Measurements from ENCODE around the gene FAM161A. TPM values are rescaled to one million over a fixed set of nuclear protein-coding genes. Genes with fewer than 3 reads are reported as not detected.

The FAM161A gene
- total RNA-seq: 6.8 and 7.4 TPM in 2 replicates
- 1.9 TPM for total RNA-seq (2013)
- 0.53 and 0.76 TPM in 2 replicates for polyA plus RNA-seq
- polyA minus RNA-seq: 0.43 and 0.50 TPM in 2 replicates

GRCh38 chr2:61853847-61854563 is at the start of gene FAM161A:
FAM161A (minus strand) TSS chr2:61854060; CDS start chr2:61854041, 19 bp downstream.
- Histone ChIP-seq H3K27me3 (replicated peaks in 1 of 4; ENCODE audit: control extremely low read depth in 1 of 4, control insufficient read depth in 3 of 4, insufficient read depth in 4 of 4, low read length in 3 of 4) (no peaks in the 10 kb centered on the region), H3K4me3 (ENCODE audit: control extremely low read depth in 1 of 5, extremely low read depth in 1 of 5, insufficient read depth in 1 of 5, low read depth in 2 of 5, low read length in 4 of 5) (peak within 1 kb of the TSS; percentile 92 to 99 (median 98)), H4K20me1 (ENCODE audit: control insufficient read depth, insufficient read depth, low read length, poor library complexity, severe bottlenecking) (no peaks in the 10 kb centered on the region), H3K4me1 (ENCODE audit: control insufficient read depth in 2 of 2, insufficient read depth in 2 of 2, low read length in 2 of 2) (peaks cover 11 to 16% of the 10 kb centered on the region in 2 donors), H3K79me2 (ENCODE audit: control insufficient read depth, insufficient read depth, low read length) (no peaks in the 10 kb centered on the region), H3K9me3 (ENCODE audit: control extremely low read depth in 1 of 3, control insufficient read depth in 2 of 3, insufficient read depth in 1 of 3, low read length in 2 of 3) (no peaks in the 10 kb centered on the region), H3K27ac (ENCODE audit: low read length in 2 of 2) (peak within 1 kb of the TSS; percentile 56 to 68), H3K36me3 (replicated peaks in 1 of 2; ENCODE audit: control extremely low read depth in 1 of 2, control insufficient read depth in 1 of 2, extremely low read depth in 1 of 2, insufficient read depth in 2 of 2, low read length in 1 of 2) (no peaks in the 10 kb centered on the region), H3K9ac (ENCODE audit: low read length) (peak within 1 kb of the TSS; percentile 84), H2AFZ (ENCODE audit: insufficient read depth, low read depth, low read length, poor library complexity, severe bottlenecking) (peak within 1 kb of the TSS; percentile 99), H3K4me2 (replicated peaks; ENCODE audit: low read depth, low read length, poor library complexity, severe bottlenecking) (peak within 1 kb of the TSS; percentile 91)
- intact Hi-C loops (cut with micrococcal nuclease): loop anchor here (1.0 to 5.0 kb wide), 9 partner anchors 34 to 1987 kb away; partner anchors contain the start of genes CCT4, COMMD1, PAPOLG and UGP2
- ChIA-PET CTCF (interaction anchor here (0.9 kb wide), 1 partner anchor 159 kb away, joined by 4 read pairs; no protein-coding TSS in a partner anchor), POLR2A (interaction anchor here (0.6 to 1.5 kb wide), 7 partner anchors 13 to 382 kb away, joined by 3 to 7 read pairs (median 3); partner anchors contain the start of genes COMMD1 and XPO1)
- Mint-ChIP-seq H3K4me1 (peaks cover 23% of the 10 kb centered on the region), H3K4me3 (peak within 1 kb of the TSS; percentile 94), H3K27me3 (no peaks in the 10 kb centered on the region), H3K9me3 (ENCODE audit: insufficient read depth) (no peaks in the 10 kb centered on the region), H3K27ac (peak within 1 kb of the TSS; percentile 92)
- peak; percentile 67 for ATAC-seq (ENCODE audit: low read depth)
- DNase-seq: peak; percentile 88
- under 1% methylated on average over 46 of the region's 50 CpGs for WGBS (ENCODE audit: insufficient coverage)
- no peak for TF ChIP-seq EZH2 (IDR thresholded peaks at IDR 0.05; ENCODE audit: borderline replicate concordance, insufficient read depth, low read depth, low read length, poor library complexity, severe bottlenecking)
- TF ChIP-seq, protein P1, sequence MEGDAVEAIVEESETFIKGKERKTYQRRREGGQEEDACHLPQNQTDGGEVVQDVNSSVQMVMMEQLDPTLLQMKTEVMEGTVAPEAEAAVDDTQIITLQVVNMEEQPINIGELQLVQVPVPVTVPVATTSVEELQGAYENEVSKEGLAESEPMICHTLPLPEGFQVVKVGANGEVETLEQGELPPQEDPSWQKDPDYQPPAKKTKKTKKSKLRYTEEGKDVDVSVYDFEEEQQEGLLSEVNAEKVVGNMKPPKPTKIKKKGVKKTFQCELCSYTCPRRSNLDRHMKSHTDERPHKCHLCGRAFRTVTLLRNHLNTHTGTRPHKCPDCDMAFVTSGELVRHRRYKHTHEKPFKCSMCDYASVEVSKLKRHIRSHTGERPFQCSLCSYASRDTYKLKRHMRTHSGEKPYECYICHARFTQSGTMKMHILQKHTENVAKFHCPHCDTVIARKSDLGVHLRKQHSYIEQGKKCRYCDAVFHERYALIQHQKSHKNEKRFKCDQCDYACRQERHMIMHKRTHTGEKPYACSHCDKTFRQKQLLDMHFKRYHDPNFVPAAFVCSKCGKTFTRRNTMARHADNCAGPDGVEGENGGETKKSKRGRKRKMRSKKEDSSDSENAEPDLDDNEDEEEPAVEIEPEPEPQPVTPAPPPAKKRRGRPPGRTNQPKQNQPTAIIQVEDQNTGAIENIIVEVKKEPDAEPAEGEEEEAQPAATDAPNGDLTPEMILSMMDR (IDR thresholded peaks at IDR 0.05): no peak

DNA sequence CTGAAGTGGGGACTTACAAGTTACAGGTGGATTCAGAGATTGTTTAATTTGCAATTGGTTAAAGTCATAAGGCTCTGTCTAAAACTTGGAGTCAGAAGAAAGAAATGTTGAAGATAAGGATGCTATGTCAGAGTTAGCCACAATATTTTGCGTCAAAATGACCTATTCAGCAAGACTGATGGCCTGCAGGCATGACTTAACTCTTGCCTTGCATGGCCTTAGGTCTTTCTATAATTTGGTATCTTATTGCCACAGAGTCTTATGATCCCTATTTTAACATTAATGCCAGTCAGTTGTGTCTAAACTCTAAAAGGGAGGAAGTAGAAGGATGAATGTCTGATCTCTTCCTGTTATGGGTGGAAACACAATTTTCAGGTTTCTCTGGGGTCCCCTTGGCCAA is 46.4 kb upstream of the FAM161A start:
- H3K27ac ChIP-seq (ENCODE audit: low read length in 2 of 2): no peak overlapping the region
- intact Hi-C loops (cut with micrococcal nuclease): no loop called here
- no peaks in the 10 kb centered on the region for H4K20me1 ChIP-seq (ENCODE audit: control insufficient read depth, insufficient read depth, low read length, poor library complexity, severe bottlenecking)
- Mint-ChIP-seq H3K4me3 (no peak overlapping the region), H3K27me3 (no peaks in the 10 kb centered on the region), H3K27ac (no peak overlapping the region), H3K4me1 (peaks cover 3% of the 10 kb centered on the region), H3K9me3 (ENCODE audit: insufficient read depth) (no peaks in the 10 kb centered on the region)
- WGBS (ENCODE audit: insufficient coverage): no CpG with 5 or more reads among the region's 1 CpG
- H3K9ac ChIP-seq (ENCODE audit: low read length): no peak overlapping the region
- peaks cover 3% of the 10 kb centered on the region in 2 donors for H3K4me1 ChIP-seq (ENCODE audit: control insufficient read depth in 2 of 2, insufficient read depth in 2 of 2, low read length in 2 of 2)
- CTCF ChIA-PET: no interaction called here
- no peak overlapping the region for H3K4me2 ChIP-seq (replicated peaks; ENCODE audit: low read depth, low read length, poor library complexity, severe bottlenecking)
- POLR2A ChIA-PET: no interaction called here
- no peaks in the 10 kb centered on the region for H3K36me3 ChIP-seq (replicated peaks in 1 of 2; ENCODE audit: control extremely low read depth in 1 of 2, control insufficient read depth in 1 of 2, extremely low read depth in 1 of 2, insufficient read depth in 2 of 2, low read length in 1 of 2)
- no peak for TF ChIP-seq EZH2 (IDR thresholded peaks at IDR 0.05; ENCODE audit: borderline replicate concordance, insufficient read depth, low read depth, low read length, poor library complexity, severe bottlenecking)
- TF ChIP-seq, protein P1 (IDR thresholded peaks at IDR 0.05): no peak
- H2AFZ ChIP-seq (ENCODE audit: insufficient read depth, low read depth, low read length, poor library complexity, severe bottlenecking): no peak overlapping the region
- H3K4me3 ChIP-seq (ENCODE audit: control extremely low read depth in 1 of 5, extremely low read depth in 1 of 5, insufficient read depth in 1 of 5, low read depth in 2 of 5, low read length in 4 of 5): no peak overlapping the region
- DNase-seq: no peak
- no peaks in the 10 kb centered on the region for H3K9me3 ChIP-seq (ENCODE audit: control extremely low read depth in 1 of 3, control insufficient read depth in 2 of 3, insufficient read depth in 1 of 3, low read length in 2 of 3)
- no peak for ATAC-seq (ENCODE audit: low read depth)
- H3K79me2 ChIP-seq (ENCODE audit: control insufficient read depth, insufficient read depth, low read length): peaks cover 2% of the 10 kb centered on the region
- H3K27me3 ChIP-seq (replicated peaks in 1 of 4; ENCODE audit: control extremely low read depth in 1 of 4, control insufficient read depth in 3 of 4, insufficient read depth in 4 of 4, low read length in 3 of 4): no peaks in the 10 kb centered on the region

Measured in B cell (primary cell).